GM18520 (cell line): ENCODE data around the gene RAB3IP.

Experiments
- ATAC-seq: cut with Tn5 transposase; IDR thresholded peaks from one replicate; pipeline ENCODE4 v1.9.1; 2021; ENCODE audit not compliant: unreplicated experiment

Gene RAB3IP

GRCh38 chr12:69738351-69739286 is at the start of gene RAB3IP:
Gene RAB3IP, plus strand, starts transcription at chr12:69738860. Its CDS starts 16,549 bp downstream, at chr12:69755409.
- ATAC-seq = peak; percentile 74

DNA sequence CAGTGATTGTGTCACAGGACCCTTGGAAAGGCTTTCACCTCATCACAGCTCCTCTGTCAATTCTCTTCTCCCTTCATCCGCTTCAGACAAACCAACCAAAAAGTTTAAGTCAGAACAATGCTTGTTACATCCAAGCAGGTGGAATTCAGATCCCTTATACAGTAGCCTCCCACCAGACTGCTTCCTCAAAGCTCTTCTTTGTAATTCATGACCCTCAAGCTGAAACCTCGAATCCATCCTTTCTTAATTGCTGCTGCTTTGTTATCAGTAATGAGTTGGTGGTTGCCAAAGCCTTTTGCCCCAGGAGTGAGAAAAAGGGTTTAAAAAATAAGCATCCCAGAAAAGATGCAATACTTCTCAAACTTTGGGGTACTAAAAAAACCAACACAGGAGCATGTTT is 49.0 kb upstream of the RAB3IP start:
- ATAC-seq = no peak

DNA sequence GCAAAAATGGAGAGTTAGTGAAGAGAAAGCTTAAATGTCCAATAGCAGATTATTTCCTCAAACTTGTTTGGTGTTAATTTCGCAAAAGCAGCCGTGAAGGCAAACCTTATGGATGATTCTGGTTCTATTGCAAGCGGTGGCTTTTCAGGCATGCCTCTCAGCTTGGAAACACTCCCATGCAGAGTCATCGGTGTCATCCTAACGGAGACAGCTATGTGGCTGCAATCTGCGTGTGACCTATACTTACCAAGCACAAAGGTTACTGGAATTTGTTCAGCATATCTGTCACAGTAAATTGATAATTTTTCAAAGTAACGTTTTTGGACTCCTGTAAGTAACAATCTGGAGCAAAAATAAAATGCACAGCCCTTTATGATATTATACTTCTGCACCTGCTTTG is 44.5 kb upstream of the RAB3IP start:
- no peak for ATAC-seq

GRCh38 chr12:69698054-69698453 is 40.6 kb upstream of the RAB3IP start:
- ATAC-seq = no peak

- ATAC-seq = no peak
Observed at GRCh38 chr12:69698769-69699540, 39.7 kb upstream of the RAB3IP start, which contains the start of gene BEST3. Gene BEST3, minus strand, starts transcription at chr12:69699303. Its CDS starts 1,505 bp downstream, at chr12:69697798.

GRCh38 chr12:69701826-69702225 is 36.8 kb upstream of the RAB3IP start:
- ATAC-seq = no peak

DNA sequence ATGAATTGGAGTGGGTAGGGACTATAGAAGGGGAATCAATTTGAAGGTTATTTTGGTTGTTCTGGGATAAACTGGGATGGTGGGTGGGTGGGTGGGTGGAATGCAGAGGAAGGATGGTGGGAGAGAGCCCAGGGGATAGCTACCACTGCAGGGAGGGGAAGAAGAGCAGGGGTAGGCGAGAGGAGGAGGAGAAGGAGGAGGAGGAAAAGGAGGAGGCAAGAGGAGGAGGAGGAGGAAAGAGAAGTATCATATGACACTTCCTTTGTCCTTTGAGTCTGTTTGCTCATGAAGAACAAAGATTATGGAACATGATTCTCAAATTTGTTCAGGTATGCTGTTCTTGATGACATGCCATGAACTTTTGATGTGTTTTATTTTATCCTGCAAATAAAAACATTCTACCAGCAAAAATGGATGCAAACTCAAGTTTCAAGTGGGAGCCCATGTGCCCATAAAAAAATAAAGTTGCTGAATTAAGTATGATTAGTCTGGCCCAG is 35.5 kb upstream of the RAB3IP start:
- ATAC-seq = no peak

DNA sequence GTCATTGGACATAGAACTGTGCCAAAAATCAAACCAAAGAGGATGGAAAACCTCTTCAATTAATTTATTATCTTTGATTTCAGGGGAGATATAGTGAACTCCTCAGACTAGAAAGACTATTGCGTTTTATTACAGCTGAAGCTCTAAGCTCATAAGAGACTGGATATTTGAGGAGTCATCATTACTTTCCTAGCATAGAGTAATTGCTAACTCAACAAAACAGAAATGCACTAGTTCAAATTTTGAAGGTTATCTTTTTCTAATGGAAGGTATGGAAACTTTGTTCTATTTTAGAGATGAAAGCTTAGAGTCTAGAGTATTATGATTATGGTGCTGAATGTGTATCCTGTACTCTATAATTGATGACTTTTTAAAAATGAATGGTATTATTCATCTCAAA is 34.3 kb upstream of the RAB3IP start:
- no peak for ATAC-seq

- ATAC-seq = no peak
Observed at GRCh38 chr12:69708649-69709048, 30.0 kb upstream of the RAB3IP start.

- no peak for ATAC-seq
Observed at GRCh38 chr12:69712826-69713225, 25.8 kb upstream of the RAB3IP start.

DNA sequence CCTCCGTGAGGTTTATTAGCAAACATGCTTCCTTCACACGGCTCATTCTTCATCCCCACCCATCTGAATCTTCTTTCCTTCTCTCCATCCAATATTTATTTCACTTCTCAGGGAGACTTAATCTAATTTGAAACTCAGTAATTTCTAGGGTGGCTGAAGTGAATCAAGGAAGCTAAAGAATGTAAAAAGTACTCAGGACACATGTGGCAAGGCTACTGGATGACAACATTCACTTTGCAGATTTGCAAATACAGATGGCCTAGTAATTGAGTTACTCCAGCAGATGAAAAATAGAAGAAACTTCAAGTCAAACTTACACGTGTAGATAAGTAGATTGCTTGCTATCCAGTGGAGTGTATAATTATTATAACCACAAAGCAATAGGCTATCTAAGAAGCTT is 24.1 kb upstream of the RAB3IP start:
- no peak for ATAC-seq

DNA sequence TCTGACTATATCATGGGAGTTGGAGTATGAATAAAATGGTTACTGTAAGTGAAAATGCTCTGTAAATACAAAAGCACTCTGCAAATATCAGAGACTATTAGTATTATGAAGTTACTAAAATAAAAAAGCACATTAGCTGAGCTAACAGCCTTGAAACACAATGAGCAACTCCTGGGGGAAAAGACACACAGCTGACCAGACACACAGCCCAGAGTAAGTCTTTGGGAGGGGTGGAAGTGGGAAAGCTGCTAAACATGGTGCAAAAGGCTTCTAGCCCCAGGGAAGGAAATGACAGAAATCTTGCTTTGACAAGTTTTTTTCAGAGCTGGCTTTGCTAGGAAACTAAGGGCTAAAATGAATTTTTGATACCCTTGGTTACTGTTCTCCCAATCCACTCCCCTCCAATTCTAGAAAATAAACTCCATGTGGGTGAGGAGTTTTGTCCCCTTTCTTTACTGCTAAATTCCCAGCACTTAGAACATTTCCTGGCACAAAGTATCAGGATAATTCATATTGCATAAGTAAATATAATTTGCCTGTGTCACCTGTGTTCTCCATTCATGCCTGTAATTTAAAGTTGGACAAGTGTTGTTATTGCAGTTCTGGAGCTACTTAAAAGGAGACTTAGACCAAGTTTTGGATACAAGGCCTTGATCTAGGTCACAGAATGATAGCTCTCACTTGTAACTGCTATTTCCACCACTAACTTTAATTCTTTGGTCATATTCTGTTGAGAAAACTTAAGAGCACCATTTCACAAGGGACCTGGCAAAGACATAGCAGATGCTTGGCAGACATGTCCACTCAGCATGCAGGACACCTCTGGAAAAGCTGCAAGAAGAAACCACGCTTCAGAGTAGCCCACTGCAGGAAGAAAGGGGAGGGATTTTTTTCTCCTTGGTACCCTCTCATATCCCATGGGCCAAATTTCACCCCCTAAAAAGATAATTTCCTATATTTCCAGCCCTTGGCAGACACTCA is 19.0 kb upstream of the RAB3IP start:
- ATAC-seq = no peak

DNA sequence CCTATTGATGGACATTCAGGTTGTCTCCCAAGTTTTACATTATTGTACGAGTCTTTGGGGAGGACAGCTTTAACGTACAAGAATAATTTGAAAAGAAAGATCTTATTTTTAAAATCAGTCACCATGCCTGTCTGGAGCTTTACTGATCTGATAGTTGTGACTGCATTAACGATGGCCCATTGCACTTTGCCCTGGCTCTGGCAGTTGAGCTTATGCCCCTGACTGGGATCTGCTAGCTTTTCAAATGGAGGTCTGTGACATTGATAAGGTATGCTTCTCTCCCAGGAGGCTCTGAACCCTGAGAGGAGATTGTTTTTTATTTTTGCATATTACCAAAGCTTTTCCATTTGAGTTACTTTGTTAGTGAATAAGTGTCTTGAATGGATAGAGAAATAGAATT is 17.9 kb upstream of the RAB3IP start:
- no peak for ATAC-seq

DNA sequence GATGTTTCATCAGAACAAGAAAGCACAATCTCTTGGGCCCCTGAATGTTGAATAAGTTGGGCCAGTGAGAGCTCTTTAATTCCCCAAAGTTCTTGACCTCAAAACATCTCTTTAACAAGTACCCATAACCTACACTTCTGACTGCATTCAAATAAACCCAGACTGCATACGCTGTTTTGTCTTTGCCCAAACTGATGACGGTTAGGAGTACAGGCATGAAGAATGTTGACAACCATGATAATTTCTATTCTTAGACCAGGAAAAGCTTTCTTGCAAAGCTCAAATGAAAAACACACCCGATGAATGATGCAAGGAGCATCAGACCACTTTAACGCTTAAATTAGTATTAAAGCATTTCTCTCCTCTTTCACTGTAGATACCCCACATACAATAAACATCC is 11.7 kb upstream of the RAB3IP start:
- ATAC-seq = no peak

DNA sequence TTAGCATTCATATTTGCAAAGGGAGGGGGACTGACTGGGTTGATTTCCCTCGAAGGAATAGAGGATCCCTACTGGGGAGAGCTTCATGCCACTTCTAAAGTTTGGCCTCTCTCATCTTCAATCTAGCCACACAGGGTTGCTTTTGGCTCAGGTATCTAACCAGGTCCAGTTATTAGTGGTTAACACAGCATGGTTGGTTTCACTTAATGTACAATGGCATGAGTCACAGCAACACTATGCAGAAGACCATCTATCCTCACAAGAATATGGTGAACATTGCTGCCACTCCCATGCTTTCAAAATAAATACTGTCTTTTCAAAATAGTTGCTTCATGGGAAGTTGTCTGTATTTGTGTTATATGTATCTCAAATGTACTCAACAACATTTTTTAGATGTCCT is 6.6 kb upstream of the RAB3IP start:
- ATAC-seq = no peak

- no peak for ATAC-seq
Observed at GRCh38 chr12:69733638-69734037, 5.0 kb upstream of the RAB3IP start.

- peak; percentile 23 for ATAC-seq
Observed at GRCh38 chr12:69739287-69740191, 879 bp downstream of the RAB3IP start.

GRCh38 chr12:69744109-69744508 is 5.4 kb downstream of the RAB3IP start:
- no peak for ATAC-seq

DNA sequence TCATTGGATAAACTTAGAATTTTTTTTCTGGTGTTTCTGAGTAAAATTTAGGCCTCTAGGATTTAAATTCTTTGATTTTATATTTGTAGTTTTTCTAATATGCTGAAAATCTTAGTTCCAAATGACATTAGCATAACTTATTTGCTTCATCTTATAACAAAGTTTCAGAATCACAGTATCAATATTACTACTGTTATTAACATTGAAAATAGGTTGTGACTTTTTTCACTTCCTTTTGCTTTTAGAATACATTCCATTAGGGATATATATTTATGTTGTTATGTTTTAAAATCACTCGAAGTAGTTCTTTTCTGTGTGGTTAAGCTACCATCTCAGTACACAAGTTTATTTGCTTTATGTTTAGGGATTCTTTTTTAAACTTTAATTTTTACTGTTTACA is 12.8 kb downstream of the RAB3IP start:
- ATAC-seq = no peak

- no peak for ATAC-seq
Observed at GRCh38 chr12:69755302-69755701, 16.6 kb downstream of the RAB3IP start.
